DMS153 treated with DMSO at 0.1 percent for 48 hours (cell line): ENCODE results near the gene SGMS1.

ENCODE experiments used
- DNase-seq: peaks from one replicate; lab custom pipeline; 2025; ENCODE audit not compliant: unreplicated experiment; lab: John Stamatoyannopoulos, UW

SGMS1 gene

DNA sequence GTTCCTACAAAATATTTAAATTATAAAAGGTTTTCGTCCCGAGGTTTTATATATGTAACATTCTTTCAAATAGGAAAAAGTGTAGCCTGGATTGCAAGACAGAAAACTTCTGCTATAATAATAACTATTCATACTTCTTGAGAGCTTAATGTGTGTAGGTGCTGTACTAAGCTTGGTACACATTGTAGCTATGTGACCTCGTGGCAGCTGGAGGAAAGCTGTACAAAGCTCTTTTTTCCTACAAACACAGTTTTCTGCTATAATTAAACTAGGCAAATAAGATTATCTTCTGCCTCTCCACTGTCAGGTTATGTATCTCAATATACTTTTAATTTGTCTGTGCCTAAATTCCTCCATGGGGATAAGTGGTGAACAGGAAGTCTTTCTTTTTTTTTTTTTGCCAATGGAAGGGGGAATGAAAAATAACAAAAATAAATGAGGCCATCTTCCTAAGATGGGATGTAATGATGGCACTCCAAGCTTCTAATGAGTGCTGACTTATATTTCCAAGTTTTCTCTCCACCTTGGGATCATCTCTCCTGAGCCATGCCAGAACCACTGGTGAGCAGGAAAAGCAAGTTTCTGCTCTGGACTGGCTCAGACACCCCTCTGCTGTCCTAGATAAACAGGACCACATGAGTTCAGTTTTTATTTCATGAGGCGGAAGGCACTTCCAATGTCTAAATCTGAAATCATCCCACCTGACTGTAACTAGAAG, 9.9 kb downstream of the SGMS1 start:
- DNase-seq = no peak

DNA sequence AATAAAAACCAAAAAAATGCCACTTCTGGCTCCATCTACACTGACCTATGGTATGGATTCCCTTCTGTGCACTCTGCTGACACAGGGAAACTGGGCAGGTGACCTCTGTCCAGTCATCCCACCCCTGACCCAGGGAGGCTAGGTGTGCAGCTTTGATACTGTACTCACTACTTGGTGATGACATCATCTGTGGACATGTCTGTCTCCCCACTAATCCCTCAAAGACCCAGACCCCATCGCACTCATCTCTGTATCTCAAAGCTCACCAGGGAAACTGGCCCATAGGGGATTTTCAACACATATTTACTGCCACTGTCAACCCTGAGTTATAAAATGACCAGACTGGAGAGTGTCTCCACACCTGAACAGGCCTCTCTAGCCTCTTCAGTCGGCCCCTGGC, 10.6 kb downstream of the SGMS1 start:
- DNase-seq = no peak

DNA sequence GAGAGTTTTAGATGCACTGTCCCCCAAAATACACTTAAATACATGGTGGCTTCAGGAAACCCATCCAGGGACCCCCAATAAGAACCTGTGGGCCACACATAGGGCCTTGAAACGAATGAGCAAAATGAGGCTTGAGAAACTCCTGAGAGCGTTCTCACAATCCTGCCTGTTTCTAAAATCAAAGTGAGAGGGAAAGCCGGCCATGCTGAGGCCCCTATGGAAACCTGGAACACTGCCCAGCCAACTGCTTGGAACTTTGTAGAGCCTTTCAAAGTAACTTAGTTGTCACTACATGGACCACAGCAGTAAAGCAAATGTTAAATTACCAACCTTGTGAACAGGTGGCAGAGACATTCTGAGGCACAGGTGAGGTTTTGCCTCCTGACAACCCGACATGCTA, 13.4 kb downstream of the SGMS1 start:
- DNase-seq = no peak

DNA sequence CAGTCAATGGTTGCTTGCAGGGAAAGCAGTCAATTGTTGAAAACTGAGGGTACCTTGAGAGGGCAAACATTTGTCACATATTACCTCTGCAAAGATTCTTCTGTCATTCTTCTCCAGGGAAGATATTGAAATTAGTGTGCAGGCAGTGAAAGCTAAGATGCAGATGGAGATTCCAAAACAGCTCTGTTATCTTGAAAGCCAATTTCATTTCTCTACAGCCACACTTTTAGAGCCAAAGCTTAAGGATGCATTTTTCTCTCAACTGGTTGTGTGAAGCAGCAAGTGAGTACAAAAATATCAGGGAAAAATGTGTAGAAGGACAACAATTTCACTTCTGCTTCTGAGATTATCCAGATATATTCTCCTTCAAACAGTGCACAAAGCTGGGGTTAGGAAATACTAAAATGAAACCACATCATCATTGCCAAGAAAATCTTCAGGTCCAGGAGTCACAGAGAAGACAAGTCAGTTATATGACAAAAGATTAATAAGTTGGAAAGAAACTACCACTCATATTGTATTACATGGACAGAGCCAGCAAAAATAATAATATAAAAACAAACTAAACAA, 16.3 kb downstream of the SGMS1 start:
- DNase-seq = no peak

DNA sequence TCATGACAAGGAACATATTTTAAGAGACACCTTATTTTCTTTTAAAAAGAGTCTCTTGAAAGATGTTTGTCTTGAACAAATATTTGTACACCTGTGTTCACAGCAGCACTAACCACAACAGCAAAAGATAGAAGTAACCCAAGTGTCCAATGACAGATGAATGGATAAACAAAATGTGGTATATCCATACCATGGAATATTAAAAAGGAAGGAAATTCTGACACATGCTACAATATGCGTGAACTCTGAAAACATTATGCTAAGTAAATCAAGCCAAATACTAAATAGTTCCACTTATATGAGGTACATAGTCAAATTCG, 17.8 kb downstream of the SGMS1 start:
- DNase-seq = no peak

DNA sequence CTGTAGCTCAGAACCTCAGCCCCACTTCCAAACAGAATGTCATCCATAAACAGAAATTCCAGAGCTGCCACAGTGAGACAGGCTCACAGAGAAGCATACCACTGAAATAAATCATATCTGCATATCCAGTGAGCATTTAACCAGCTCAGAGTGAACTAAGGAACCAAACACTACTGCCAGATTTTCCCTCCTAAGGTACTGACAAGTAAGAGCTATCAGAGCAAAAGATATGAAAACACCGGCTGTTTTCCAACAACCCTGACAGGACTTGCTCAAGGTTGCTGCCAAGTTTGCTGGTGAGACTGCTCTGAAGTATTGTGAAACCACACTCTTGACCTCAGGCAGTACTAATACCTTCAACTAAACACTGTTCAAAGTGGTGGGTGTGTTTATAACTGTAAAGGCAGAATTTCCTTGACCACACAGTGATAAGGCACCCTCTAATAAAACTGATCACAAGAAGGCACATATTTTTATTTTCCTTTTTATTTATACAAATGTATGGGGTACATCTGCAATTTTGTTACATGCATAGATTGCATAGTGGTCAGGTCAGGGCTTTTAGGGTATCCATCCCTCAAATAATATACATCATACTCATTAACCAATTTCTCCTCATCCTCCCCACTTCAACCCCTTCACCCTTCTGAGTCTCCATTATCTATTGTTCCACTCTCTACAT, 18.3 kb downstream of the SGMS1 start:
- DNase-seq = no peak

DNA sequence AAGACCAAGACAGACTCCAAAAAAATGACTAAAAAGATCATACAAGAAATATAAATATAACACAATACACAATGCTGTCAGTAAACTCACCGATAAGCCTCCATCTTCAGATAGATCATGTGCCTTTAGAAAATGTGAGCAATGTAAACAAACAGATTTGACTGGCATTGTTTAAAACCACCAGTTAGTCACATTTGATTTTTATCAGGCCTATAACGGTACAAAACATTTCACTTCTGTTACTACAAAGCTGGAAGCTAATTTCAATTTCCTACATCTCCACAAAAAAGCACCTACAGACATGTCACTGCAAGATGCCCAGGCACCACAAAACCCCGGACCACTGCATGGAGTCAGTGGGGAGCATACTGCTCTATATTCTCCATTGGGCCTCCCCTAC, 18.9 kb downstream of the SGMS1 start:
- no peak for DNase-seq

DNA sequence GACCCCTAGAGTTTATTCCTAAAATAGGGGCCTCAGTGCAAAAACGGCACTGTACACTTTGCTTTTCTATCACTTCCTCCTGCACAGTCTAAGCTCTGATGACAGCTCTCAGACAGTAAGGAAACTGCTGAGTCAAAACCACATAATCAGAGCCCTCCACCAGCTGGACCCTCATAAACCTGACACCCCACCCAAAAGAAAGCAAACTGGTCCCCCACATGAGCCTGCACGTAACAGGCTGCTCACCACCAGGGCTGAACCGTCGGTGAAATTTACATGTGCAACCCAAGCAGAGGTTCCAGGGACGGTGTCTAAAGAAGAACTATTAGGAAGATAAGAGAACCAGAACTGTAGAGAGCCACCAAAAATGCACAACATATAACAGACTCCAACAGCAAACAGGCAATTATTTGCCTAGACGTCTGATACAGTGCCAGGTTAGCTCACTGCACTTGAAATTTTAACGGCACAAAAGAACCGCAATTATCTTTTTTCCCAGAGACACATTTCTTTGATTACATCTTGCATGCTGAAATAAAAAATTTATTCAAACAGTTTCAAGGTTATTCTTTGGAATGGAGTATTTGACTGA, 19.6 kb downstream of the SGMS1 start:
- DNase-seq = peak; percentile 35

DNA sequence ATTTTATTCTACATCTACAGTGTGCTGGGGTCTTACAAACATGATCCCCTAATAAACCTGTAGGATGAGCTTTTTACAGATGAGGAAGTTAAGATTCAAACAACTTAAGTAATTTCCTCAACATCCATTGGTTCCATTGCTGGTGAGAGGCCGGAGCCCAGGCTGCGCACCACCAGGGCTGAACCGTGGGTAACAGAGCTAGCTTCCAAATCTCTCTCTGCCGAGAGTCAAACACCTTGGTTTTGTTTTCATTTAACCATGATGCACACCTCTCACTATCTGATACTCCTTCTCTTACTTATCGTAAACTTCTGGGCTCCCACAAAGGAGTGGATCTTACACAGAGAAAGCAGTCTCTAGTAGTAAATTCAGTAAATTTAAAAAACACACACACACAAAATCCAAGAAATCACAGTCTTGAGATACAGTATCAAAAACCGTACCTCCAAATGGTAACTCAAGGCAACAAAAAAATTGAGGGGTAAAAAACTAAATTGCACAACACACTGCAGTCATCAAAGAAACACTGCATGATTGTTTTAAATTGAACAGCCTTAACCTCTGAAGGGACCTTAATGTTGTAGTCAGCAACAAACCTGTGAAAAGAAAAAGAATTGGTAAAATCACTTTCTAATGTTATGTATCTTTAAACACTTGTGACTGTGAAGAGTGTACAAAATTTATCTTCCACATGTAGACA, 20.5 kb downstream of the SGMS1 start:
- DNase-seq = no peak

DNA sequence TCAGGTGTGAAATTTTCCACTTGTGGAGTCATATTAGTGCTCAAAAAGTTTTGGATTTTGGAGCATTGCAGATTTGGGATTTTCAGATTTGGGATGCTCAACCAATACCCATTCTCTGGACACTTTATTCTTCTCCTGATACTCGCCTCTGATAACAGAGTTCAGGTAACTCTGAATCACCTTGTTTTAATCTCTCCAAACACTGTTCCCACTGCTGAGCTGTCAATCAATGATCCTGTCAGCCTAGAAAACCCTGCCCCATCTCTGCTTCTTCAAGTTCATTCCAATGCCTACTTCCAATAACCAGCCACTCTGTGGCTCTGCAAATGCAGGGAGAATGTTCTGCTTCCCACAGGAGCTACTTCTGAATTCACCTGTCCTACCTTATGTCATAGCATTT, 21.8 kb downstream of the SGMS1 start:
- no peak for DNase-seq

DNA sequence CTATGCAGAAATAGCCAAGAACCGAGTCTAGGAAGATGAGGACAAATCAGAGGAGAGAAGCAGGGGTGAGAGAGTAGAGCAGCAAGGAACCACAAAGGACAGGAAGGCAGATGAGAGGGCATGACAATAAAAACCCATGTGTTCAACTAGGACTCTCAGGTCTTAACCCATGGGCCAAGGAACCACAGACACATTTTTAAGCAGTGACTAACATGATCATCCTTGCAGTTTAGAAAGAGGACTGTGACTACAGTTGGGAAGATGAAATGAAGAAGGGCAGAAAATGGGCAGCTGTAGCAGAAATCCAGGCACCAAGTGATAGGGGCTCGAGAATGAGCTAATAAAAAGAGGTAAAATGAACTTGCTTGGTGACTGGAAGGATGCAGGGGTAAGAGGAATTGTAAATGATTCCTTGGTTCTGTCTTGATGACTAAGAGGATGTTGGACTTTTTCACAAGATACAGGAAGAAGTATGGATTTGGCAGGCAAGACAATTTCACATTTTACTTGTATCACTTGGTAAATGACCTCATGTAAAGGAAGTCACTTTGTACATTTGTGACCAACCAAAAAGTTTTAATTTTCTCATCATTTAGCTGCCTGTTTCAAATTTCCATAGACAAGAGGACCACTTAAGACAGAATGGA, 22.8 kb downstream of the SGMS1 start:
- no peak for DNase-seq

DNA sequence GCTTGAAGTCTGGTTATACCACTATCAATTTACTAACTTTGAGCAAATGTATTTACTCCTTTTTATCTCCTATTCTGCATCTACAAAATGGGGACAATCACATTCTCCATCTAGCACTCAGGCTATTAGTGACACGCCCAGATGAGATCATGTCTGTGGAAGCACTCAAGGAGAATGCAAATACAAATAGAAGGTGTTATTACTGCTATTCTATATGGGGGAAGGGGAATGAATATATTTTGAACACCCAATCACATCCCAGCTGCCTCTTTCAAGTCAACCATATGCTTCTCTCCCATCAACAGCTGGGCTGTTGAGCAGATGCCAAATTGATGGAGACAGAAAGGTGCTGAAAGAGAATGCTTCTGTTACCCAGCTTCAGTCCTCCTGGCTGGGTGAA, 23.5 kb downstream of the SGMS1 start:
- DNase-seq = no peak

DNA sequence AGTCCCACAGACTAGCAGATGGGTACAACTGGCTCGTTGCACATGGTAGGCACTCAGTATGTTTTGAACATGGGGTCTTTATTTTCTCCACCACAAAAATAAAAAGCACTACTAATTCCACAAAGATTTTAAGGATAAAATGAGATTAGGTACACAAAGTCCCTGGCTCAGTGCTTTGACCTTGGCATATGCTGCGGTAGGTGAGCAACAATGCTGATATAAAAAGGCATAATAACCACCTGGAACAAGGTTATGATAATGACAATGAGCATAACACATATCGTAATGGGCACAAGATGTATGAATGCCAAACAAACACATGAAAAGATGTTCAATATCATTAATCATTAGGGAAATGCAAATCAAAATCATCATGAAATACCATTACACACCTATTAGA, 26.9 kb downstream of the SGMS1 start:
- no peak for DNase-seq

DNA sequence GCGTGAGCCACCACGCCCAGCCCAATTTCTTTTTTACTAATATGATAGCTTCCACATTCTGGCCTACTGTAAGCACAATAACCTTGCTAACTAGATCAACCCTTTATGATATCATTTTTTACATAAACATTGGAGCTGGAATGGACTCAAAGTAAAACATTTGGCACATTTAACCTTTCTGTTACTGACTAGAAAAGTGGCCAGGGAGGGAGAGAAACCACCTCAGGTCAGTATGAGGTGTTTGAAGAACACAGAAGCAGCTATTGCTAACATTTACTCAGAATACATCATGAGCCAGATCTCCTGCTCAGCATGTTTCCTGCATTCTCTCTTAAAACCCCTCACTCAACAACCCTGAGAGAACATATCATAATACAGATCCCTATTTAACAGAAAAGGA, 27.3 kb downstream of the SGMS1 start:
- DNase-seq = no peak

DNA sequence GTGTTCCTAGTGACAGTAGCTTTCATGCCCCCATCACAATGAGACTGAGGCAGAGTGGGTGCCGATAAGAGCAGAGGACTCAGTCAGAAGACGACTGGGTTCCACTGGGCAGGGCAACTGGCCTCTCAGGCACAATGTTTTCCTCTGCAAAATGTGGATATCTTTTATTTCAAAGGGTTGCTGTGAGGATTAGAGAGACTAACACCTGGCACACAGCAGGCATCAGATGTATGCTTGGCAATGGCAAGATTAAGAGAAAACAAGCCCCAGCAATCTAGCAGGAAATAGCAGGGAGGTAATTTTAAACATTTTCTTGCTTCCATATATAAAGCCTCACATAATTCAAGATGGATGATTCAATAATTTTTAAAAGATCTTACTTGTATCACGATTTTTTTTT, 28.0 kb downstream of the SGMS1 start:
- no peak for DNase-seq

DNA sequence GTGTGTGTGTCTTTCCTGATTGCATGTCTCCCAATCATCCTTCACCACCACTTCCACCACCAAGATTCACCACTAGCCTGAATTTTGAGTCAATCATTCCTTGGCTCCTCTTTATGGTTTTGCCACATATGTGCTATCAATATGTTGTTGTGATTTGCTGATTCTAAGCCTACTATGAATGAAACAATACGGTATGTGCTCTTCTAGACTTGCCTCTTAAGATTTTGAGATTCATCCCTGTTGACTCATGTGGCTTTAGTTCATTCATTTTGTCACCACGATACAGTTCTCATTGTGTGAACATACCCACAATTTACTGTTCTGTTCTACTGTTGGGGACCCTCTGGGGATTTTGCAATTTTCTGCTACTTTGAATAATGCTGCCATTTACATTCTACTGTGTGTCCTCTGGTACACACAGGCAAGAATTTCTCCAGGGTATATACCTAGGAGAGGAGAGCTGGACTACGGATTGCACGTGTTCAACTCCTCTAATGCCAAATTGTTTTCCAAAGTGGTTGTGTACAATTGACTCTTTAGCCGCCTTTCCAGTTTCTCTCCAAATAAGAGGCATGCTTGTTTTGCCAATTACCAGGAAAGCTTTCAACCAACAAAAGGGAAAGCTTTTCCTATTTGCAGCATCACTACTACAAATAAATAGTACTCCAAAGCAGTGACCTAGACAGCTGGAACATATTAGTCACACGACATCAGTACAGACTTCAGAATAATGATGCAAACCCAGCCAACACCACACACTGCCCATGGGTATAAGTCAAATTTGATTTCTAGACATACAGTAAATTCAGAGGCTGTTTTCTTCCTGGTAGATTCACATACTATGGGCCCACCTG, 30.0 kb downstream of the SGMS1 start:
- peak; percentile 24 for DNase-seq

DNA sequence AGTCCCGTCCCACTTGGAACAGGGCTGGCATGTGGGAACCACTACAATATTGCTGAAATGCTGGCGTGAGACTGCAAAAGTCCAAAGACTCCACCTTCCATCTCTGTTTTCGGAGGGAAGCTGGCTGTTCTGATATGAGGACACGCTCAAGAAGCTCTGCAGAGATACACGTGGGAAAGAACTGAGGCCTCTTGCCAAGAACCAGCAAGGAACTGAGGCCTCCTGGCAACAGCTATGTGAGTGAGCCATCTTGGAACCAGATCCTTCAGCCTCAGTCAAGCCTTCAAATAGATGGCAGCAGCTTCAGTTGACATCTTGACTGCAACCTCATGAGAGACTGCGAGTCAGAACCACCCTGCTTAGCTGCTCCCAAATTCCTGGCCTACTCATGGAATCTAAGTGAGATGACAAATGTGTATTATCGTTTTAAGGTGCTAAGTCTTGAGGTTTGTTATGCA, 30.8 kb downstream of the SGMS1 start:
- no peak for DNase-seq

DNA sequence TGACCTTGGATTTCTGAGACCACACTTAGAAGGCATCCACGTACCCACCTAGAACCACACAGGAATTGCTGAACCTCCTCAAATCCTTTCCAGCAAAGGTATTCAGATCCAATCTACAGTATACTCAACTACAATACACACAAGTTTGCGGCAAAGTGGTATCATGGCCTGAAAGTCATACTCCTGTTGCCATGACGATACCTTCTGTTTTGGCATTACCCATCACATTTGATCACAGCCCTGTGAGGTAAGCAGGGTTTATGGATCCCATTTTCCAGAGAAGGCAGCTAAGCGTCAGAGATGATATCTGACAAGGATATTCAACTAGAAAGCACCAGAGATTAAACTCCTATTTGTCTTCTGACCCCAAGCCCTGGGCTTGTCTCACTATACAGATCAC, 32.8 kb downstream of the SGMS1 start:
- no peak for DNase-seq

DNA sequence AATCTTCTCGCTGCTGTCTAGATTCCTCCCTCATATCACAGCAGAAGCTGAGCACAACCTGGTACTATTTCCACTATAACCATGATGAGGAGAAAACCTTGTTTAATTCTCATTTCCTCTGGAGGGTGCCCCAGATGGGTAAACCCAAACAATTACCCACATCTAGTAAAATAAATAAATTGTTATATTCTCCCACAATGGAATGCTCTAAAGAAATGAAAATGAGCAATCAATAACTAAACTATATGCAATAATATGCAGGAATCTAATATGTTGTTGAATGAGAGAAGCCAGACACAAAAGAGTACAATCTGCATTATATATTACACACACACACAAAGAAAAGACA, 37.0 kb downstream of the SGMS1 start:
- no peak for DNase-seq
